SU-DHL-6 (cell line): ENCODE measurements around the gene PADI4.

Experiments used
- CTCF ChIP-seq: fragments of 200-600 bp; sonication (generic); IDR thresholded peaks from one replicate; pipeline ENCODE4 v1.5.1; 2017; ENCODE audit warnings: antibody characterized with exemption, mild to moderate bottlenecking, low read length, moderate library complexity; ENCODE audit not compliant: insufficient read depth, poor library complexity, severe bottlenecking
- EZH2phosphoT487 ChIP-seq: fragments of 200-600 bp; sonication (generic), shearing (Covaris generic); conservative IDR thresholded peaks from 2 replicates; pipeline ENCODE4 v1.6.1; 2018; ENCODE audit warnings: mild to moderate bottlenecking, antibody characterized with exemption, low read length, moderate library complexity, mixed read lengths

- TF ChIP-seq CTCF (no peak), EZH2phosphoT487 (no peak)
Measured at GRCh38 chr1:17404034-17404684, 96.2 kb downstream of the PADI4 start.
